Measurements from ENCODE around the gene RAP2C.
"Not testable (repeated sequence)": the region's sequence is repeated elsewhere in the genome, so short reads cannot be mapped to it uniquely, and the experiment has no call there.

The RAP2C gene

GRCh38 chrX:132199941-132200340, 19.3 kb downstream of the RAP2C start:
- DNase-seq (ENCODE audit: low read depth), result no peak

GRCh38 chrX:132193872-132194574, 25.2 kb downstream of the RAP2C start:
- no peak for DNase-seq (ENCODE audit: low read depth)

- DNase-seq (ENCODE audit: low read depth), result no peak
Measured at GRCh38 chrX:132191938-132192337, 27.3 kb downstream of the RAP2C start.

- no peak for DNase-seq (ENCODE audit: low read depth)
Measured at GRCh38 chrX:132188175-132188574, 31.1 kb downstream of the RAP2C start.

- no peak for DNase-seq (ENCODE audit: low read depth)
Measured at GRCh38 chrX:132187451-132187850, 31.8 kb downstream of the RAP2C start.

GRCh38 chrX:132184871-132185270, 34.4 kb downstream of the RAP2C start:
- no peak for DNase-seq (ENCODE audit: low read depth)

GRCh38 chrX:132181364-132181763, 37.9 kb downstream of the RAP2C start:
- no peak for DNase-seq (ENCODE audit: low read depth)

- DNase-seq (ENCODE audit: low read depth), result no peak
Measured at GRCh38 chrX:132180929-132181328, 38.3 kb downstream of the RAP2C start.

- no peak for DNase-seq (ENCODE audit: low read depth)
Measured at GRCh38 chrX:132173647-132174046, 45.6 kb downstream of the RAP2C start.

- DNase-seq (ENCODE audit: low read depth), result no peak
Measured at GRCh38 chrX:132171881-132172280, 47.4 kb downstream of the RAP2C start.

GRCh38 chrX:132171478-132171877, 47.8 kb downstream of the RAP2C start:
- DNase-seq (ENCODE audit: low read depth), result no peak

GRCh38 chrX:132169554-132169953, 49.7 kb downstream of the RAP2C start:
- no peak for DNase-seq (ENCODE audit: low read depth)

GRCh38 chrX:132165651-132166050, 53.6 kb downstream of the RAP2C start:
- DNase-seq (ENCODE audit: low read depth), result no peak

- no peak for DNase-seq (ENCODE audit: low read depth)
Measured at GRCh38 chrX:132165005-132165404, 54.2 kb downstream of the RAP2C start.

- DNase-seq (ENCODE audit: low read depth), result not testable (repeated sequence)
Measured at GRCh38 chrX:132163094-132163493, 56.2 kb downstream of the RAP2C start.

- no peak for DNase-seq (ENCODE audit: low read depth)
Measured at GRCh38 chrX:132153166-132153565, 66.1 kb downstream of the RAP2C start.
